ENCODE data around the gene NR4A1.
"Not testable (repeated sequence)": the region's sequence is repeated elsewhere in the genome, so short reads cannot be mapped to it uniquely, and the experiment has no call there.

The NR4A1 gene

GRCh38 chr12:52080403-52081251 lies 29.4 kb downstream of the NR4A1 start:
- DNase-seq, result peak; percentile 66

- DNase-seq, result peak; percentile 90
Observed at GRCh38 chr12:52081263-52081733, 30.1 kb downstream of the NR4A1 start.

- no peak for DNase-seq
Observed at GRCh38 chr12:52082026-52082668, 30.9 kb downstream of the NR4A1 start.

- DNase-seq, result no peak
Observed at GRCh38 chr12:52082669-52082987, 31.4 kb downstream of the NR4A1 start.

GRCh38 chr12:52082988-52083637 lies 31.9 kb downstream of the NR4A1 start:
- peak; percentile 76 for DNase-seq

GRCh38 chr12:52083638-52083996 lies 32.4 kb downstream of the NR4A1 start:
- DNase-seq, result no peak

GRCh38 chr12:52084491-52085231 lies 33.4 kb downstream of the NR4A1 start:
- no peak for DNase-seq

GRCh38 chr12:52085682-52086180 lies 34.5 kb downstream of the NR4A1 start:
- DNase-seq, result no peak

GRCh38 chr12:52086366-52086765 lies 35.1 kb downstream of the NR4A1 start:
- DNase-seq, result no peak

GRCh38 chr12:52086944-52087835 lies 35.9 kb downstream of the NR4A1 start:
- DNase-seq, result no peak

GRCh38 chr12:52087961-52088820 lies 36.9 kb downstream of the NR4A1 start:
- DNase-seq, result peak; percentile 59

- DNase-seq, result no peak
Observed at GRCh38 chr12:52089491-52089890, 38.2 kb downstream of the NR4A1 start.

GRCh38 chr12:52090291-52090690 lies 39.0 kb downstream of the NR4A1 start:
- no peak for DNase-seq

GRCh38 chr12:52091061-52091460 lies 39.8 kb downstream of the NR4A1 start:
- no peak for DNase-seq

- DNase-seq, result peak; percentile 44
Observed at GRCh38 chr12:52091869-52092268, 40.6 kb downstream of the NR4A1 start.

GRCh38 chr12:52093346-52093745 lies 42.1 kb downstream of the NR4A1 start:
- peak; percentile 76 for DNase-seq

GRCh38 chr12:52096332-52097044 lies 45.2 kb downstream of the NR4A1 start:
- DNase-seq, result no peak

- DNase-seq, result peak; percentile 50
Observed at GRCh38 chr12:52097045-52097666, 45.9 kb downstream of the NR4A1 start.

GRCh38 chr12:52104431-52105089 lies 53.3 kb downstream of the NR4A1 start:
- DNase-seq, result not testable (repeated sequence)

Data from NCI-H69 (cell line).